GM19455 (cell line): Measurements from ENCODE around the gene PLA2G4E.

Experiments
- ATAC-seq: cut with Tn5 transposase; IDR thresholded peaks from one replicate; pipeline ENCODE4 v1.9.1; 2021; ENCODE audit not compliant: unreplicated experiment

The PLA2G4E gene

GRCh38 chr15:41957021-41957897, 63.6 kb downstream of the PLA2G4E start:
- peak; percentile 73 for ATAC-seq

DNA sequence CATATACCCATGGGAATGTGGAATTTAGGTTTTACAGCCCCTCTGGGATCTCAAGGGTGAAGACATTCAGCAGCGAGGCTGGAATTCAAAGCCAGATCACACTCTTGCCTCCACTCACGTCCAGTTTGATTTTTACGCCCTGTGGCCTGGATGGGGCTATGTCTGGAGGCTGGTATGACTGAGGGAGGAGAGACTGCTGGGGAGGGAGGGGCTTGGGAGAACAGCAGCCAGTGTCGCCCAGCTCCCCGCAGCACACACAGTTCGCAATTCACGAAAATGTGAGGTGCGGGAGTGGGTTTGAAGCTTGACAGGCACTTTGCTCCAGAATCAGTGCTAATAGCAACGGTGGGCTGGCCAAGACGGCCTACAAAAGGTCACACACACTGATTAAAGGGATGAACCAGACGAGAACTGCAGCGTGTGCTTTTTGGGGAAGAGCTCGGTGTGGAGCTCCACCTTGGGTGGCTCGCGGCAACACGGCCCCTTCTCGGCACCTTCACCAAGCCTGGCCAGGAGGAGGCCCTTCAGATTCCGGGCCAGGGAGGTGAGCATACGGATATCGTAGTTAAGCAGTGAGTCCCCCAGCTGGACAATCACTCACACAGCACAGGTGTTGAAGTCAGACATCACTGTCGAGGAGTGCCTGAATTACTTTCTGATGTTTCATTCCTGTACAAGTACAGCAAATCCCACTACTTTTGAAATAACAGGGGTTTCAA, 64.9 kb downstream of the PLA2G4E start:
- ATAC-seq: no peak

DNA sequence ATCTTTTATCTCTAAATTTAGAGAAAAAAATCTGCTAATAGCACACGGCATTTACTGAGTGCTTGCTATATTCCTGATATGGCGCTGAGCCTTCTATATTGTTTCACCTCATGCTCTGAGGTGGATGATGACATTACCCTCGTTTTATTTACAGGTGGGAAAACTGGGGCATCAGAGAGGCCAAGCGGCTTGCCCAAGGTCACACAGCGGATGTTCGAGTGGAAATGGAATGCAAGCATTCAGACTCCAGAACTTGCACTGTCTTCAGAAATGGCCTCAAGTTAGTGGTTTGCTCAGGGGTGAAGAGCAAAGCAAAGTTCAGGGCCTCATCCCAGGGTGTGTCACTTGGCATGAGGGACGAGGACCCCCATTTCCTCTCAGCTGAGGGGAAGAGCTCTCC, 65.7 kb downstream of the PLA2G4E start:
- ATAC-seq: no peak

DNA sequence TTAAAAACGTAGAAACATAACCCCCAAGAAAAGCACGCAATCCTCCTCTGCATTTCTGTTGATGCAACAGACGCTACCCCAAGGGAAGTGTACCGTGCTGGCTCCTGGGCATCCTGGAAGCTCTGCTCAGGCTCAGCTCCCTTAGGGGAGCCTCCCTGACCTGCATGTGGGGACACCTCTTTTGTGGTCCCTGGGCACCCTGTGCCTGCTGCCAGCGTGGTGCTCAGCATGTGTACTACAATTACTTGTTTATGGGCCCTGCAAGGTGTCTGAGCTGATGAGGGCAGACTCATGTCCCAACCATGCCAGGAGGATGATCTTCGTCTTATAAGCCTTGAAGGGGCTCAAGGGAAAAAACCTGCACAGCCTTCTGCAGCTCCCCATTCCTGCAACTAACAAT, 66.8 kb downstream of the PLA2G4E start:
- ATAC-seq: no peak

GRCh38 chr15:41952013-41952563, 68.8 kb downstream of the PLA2G4E start:
- ATAC-seq: no peak

DNA sequence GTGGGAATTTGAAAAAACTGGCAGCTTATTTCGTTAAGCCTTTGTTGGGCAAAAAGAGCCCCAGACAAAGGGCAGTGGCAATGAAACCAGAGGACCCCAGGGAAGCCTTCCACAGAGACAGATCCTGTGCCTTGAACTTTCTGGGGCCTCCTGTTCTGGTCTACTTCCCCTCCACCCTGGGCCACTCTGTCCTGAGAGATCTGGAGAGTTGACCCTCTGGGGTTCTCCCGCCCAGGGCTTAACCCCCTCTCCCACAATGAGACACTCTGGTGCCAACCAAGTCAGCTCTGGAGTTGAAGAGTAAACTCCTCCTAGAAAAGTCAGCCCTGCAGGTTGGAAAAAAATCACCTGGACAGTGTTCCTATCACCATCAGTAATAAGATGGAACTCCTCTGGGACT, 69.3 kb downstream of the PLA2G4E start:
- no peak for ATAC-seq

DNA sequence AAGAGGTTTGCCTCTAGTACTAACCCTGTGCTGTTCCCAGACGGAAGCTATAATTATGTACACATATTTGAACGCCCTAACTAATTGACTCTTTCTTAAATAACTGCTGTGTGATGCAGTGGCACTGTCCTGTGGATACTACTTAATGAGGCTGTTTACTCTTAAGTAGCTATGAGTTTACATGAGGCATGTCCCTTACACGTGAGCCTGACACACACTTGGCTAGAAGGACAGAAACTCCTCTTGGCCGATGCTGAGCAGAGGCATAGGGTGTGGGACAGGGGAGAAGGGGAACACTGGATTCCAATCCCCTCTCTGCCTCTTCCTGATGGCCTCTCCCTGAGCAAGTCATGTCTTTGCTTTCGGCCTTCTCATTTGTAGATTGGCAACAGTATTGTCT, 70.4 kb downstream of the PLA2G4E start:
- no peak for ATAC-seq

- ATAC-seq: no peak
These were observed 70.7 kb downstream of the PLA2G4E start for GRCh38 chr15:41950127-41950483.

DNA sequence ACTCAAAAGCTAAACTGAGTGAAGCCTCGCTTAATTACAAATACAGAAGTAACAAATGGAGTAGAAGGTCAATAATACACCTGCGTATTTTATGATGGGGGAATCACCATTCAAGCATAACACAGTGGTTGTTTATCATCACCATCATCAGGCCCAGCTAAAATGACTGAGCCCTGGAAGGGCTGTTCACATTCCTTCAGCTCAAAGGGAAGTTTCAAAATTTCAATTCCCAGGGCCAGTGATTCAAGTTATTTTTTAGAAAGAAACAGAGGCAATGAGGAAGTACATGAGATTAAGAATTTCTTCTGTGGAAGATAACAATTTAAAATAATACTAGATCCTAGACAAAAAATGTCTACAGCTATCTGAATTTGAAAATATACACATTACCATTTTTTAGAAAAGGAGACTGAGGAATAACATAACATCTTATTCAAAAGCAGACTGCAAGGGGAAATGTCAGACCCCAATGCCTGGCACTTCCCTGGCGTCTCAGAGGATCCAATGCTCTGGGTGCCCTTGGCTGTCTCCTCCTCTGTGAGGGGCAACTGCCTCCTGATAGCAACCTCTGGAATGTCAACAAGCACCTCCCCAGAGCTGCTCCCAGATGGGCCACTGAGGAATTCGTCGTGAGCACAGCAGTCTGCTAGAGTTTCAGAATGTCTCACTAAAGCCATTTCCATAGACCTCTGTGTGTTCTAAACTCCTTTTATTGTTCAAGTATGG, 71.3 kb downstream of the PLA2G4E start:
- no peak for ATAC-seq

- no peak for ATAC-seq
These were observed 72.4 kb downstream of the PLA2G4E start for GRCh38 chr15:41948490-41948889.

- no peak for ATAC-seq
These were observed 73.9 kb downstream of the PLA2G4E start for GRCh38 chr15:41946970-41947369.

GRCh38 chr15:41945731-41946130, 75.1 kb downstream of the PLA2G4E start:
- ATAC-seq: no peak

DNA sequence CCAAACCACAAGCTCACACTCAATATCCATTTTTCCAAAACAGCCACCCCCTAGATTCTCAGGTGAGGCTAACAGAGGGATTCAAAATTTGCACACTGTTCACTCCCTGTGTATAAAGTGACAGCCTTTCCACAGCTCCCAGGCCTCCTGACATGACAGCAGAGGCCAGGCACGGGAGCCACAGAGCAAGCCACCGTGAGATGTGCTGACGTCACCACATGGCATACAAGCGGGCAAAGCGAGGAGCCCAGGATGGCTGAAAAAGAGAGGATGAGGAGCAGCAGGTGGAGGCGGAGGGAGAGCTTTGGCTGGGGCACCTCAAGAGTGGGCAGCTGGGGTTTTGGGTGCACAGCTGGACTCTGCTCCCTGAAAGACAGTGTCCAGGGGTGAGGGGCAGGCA, 75.6 kb downstream of the PLA2G4E start:
- no peak for ATAC-seq

GRCh38 chr15:41944313-41944940, 76.4 kb downstream of the PLA2G4E start:
- no peak for ATAC-seq

DNA sequence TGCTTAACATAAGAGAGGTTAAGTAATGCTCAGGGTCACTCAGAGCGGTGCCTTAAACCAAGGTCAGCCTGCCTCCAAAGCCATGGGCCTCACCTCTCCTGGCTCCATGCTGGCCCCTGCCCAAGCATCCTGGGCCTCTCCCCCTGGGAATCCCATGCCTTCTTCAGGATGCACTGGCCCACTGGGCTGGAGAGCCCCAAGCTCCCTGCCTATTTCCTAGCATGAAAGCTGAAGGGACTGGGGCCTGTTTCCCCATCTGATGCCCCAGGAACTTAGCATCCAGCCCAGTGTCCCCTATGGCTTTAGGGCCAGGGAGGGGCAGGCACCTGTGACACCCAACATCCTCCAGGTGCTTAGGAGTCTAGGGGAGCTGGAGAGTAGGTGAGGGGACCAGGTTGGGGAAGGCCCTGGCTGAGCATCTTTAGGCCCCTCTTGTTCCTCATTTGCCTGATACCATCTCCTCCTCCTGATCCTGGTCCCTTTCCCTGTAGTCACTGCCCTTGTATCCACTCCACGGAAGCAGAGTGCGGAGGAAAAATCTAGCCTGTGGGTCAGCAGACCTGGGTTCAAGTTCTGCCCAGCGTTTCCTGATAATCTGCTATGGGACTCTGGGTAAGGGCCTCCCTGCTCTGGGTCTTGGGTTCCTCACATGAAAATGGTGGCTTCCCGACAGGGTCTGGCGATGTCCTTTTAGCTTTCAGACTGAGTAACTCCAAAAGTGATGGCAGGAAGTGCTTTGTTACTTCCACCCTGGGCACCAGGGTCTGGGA, 77.1 kb downstream of the PLA2G4E start:
- no peak for ATAC-seq

DNA sequence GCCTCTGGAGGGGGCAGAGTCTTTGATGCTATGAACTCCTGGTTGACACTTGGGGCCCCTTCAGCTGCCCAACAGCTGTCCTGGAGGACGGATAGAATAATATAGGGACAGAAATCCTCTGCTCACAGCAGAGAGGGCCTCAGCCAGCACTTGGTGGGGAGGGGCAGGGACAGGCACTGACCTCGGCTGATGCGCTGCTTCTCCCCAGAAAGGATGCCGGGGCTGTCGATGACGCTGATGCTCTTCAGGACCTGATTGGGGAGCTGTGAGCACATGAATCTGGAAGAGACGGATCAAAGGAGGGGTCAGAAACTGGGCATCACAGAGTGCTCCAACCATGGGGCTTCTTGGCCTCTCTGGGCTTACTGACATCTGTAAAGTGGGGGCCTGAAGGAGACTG, 78.0 kb downstream of the PLA2G4E start:
- no peak for ATAC-seq

DNA sequence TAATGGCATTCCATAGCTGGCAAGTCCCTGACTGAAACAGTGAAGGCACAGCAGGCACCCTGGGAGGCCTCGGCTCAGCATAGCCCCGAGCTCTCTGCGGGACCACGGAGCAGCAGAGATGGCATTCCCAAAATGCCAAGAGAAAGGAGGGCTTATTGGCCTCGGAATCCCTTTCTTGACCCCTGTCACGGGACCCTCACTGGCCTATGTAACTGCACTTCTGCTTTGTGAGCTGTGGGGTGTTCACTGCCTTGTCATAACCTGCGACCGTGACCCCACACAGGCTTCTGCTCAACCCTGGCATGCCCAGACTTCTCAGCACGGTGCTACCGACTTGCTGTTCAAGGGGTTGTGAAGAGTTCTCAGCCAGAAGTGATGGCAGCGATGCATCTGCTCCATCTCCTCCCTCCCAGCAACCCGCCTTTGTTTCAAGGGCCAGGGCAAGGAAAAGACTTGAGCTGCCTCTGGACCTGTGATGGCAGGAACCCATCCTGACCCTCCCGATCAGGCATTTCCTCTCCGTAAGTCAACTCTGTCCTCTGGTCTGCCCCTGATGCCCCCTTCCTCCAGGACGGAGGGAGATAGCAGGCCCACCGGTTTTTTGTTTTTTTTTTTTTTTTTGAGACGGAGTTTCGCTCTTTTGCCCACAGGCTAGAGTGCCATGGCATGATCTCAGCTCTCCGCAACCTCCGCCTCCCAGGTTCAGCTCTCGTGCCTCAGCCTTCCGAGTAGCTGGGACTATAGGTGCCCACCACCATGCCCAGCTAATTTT, 79.0 kb downstream of the PLA2G4E start:
- ATAC-seq: no peak

DNA sequence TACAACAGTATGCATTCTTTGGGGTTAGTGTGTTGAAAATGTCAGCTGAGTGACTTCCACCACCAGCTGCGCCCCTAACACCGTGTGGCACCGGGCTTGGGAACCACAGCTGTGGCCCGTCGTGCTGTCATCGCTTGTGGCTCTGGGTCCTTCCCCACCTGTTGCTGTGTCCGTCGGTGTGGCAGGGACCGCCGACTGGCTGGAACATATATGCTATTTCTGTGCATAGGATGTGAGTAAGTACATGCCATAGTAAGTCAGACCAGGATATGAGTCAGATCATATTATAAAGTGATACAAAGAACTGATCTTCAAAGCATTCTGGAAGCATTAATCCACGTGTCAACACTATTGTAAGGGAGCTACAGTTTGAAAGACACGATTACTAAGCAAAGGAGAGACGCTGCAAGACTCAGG, 80.4 kb downstream of the PLA2G4E start:
- no peak for ATAC-seq

DNA sequence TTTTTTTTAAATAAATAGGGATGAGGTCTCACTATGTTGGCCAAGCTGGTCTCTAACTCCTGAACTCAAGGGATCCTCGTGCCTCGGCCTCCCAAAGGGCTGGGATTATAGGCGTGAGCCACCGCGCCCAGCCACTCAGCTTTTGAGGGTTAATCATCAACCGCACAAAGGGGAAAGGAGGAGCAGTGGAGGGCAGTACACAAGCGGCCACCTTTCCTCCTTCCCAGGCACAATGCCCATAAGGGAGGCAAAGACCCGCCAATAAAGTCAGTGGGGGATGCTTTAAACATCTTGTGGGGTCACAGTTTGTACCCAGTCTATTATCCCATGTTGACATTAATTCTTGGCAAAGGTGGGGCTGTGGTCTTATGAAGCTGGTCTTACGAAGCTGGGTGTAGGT, 80.9 kb downstream of the PLA2G4E start:
- ATAC-seq: no peak

GRCh38 chr15:41937568-41937923, 83.3 kb downstream of the PLA2G4E start:
- ATAC-seq: no peak
